ENCODE measurements around the gene NOS1AP.

GRCh38 chr1:162351246-162351842 lies 281.9 kb downstream of the NOS1AP start:
- no peak for TF ChIP-seq GATA2 (IDR thresholded peaks at IDR 0.05; ENCODE audit: low read depth, low read length)
- no peak for TF ChIP-seq GATA3 (IDR thresholded peaks at IDR 0.05; ENCODE audit: low read depth, low read length)
